GM23248 (cell line): ENCODE results near the gene DNAJC30. TPM values are rescaled to one million over a fixed set of nuclear protein-coding genes. Genes with fewer than 3 reads are reported as not detected.
"Not testable (repeated sequence)": the region's sequence is repeated elsewhere in the genome, so short reads cannot be mapped to it uniquely, and the experiment has no call there.

ENCODE experiments used
- DNase-seq: peaks from one replicate; pipeline ENCODE4 v3.0.0-alpha.2; 2015
- H2AFZ ChIP-seq: fragments of 200-600 bp; sonication (generic); 2 replicates; pipeline ENCODE4 v1.6.1; 2016; ENCODE audit warnings: antibody characterized with exemption
- H3F3A ChIP-seq: fragments of 200-600 bp; sonication (generic); 2 replicates; pipeline ENCODE4 v1.6.1; 2016; ENCODE audit warnings: mild to moderate bottlenecking, antibody characterized with exemption, mixed run types; ENCODE audit not compliant: insufficient read depth
- H3K27ac ChIP-seq: fragments of 200-600 bp; sonication (generic); 2 replicates; pipeline ENCODE4 v1.5.1; 2016; ENCODE audit warnings: mild to moderate bottlenecking
- H3K27me3 ChIP-seq: fragments of 200-600 bp; sonication (generic); replicated peaks from 2 replicates; pipeline ENCODE4 v1.6.1; 2016; ENCODE audit warnings: mild to moderate bottlenecking; ENCODE audit not compliant: insufficient read depth
- H3K36me3 ChIP-seq: fragments of 200-600 bp; sonication (generic); 2 replicates; pipeline ENCODE4 v1.6.1; 2016; ENCODE audit warnings: low read depth, mild to moderate bottlenecking
- H3K4me1 ChIP-seq: fragments of 200-600 bp; sonication (generic); 2 replicates; pipeline ENCODE4 v1.6.1; 2016; ENCODE audit warnings: mild to moderate bottlenecking; ENCODE audit not compliant: insufficient read depth
- H3K4me2 ChIP-seq: fragments of 200-600 bp; sonication (generic); one replicate; pipeline ENCODE4 v1.6.1; 2016; ENCODE audit warnings: mild to moderate bottlenecking; ENCODE audit not compliant: unreplicated experiment
- H3K4me3 ChIP-seq: fragments of 200-600 bp; sonication (generic); 2 replicates; pipeline ENCODE4 v1.5.1; 2016; ENCODE audit warnings: mild to moderate bottlenecking
- H3K79me2 ChIP-seq: fragments of 200-600 bp; sonication (generic); 2 replicates; pipeline ENCODE4 v1.6.1; 2016; ENCODE audit warnings: mild to moderate bottlenecking; ENCODE audit not compliant: insufficient read depth
- H3K9ac ChIP-seq: fragments of 200-600 bp; sonication (generic); 2 replicates; pipeline ENCODE4 v1.6.1; 2016; ENCODE audit warnings: mild to moderate bottlenecking
- H3K9me2 ChIP-seq: fragments of 200-600 bp; sonication (generic); 2 replicates; pipeline ENCODE4 v1.6.1; 2016; ENCODE audit warnings: mixed run types, mild to moderate bottlenecking, moderate library complexity; ENCODE audit not compliant: insufficient read depth
- H3K9me3 ChIP-seq: fragments of 200-600 bp; sonication (generic); one replicate; pipeline ENCODE4 v1.6.1; 2017; ENCODE audit warnings: low read depth
- H4K20me1 ChIP-seq: fragments of 200-600 bp; sonication (generic); 2 replicates; pipeline ENCODE4 v1.6.0; 2016; ENCODE audit not compliant: insufficient read depth
- EZH2 ChIP-seq: fragments of 200-600 bp; sonication (generic); IDR thresholded peaks from 2 replicates; pipeline ENCODE4 v1.6.1; 2018; ENCODE audit warnings: antibody characterized with exemption, mild to moderate bottlenecking; ENCODE audit not compliant: insufficient read depth, poor library complexity, severe bottlenecking
- EZH2phosphoT487 ChIP-seq: fragments of 200-600 bp; sonication (generic); IDR thresholded peaks from 2 replicates; pipeline ENCODE4 v1.6.1; 2018; ENCODE audit warnings: antibody characterized with exemption, moderate library complexity, mild to moderate bottlenecking, low read depth; ENCODE audit not compliant: insufficient read depth
- WGBS, 2 experiments: methylation state at CpG; one replicate each; pipeline ENCODE4 v1.1.6; 2015 to 2017; ENCODE audit warnings: low lambda C conversion rate in 2 of 2, low coverage in 1 of 2; ENCODE audit errors: missing lambda C conversion rate in 2 of 2; 5-methylcytosine and 5-hydroxymethylcytosine counted together
- in situ Hi-C: fragments of 300-500 bp; cut with MboI; formaldehyde crosslinking; loops from 2 replicates; pipeline ENCODE4 v1.15.0; 2020
- polyA plus RNA-seq: library from polyadenylated mRNA; unstranded; fragments of >200 nt; fragmentation: Nextera tagmentation; extraction: Ambion mirVana; gene quantifications from 2 replicates; pipeline ENCODE4 v1.2.1, GENCODE V29; 2016
- total RNA-seq: library from RNA; depleted of rRNA; stranded (reverse); fragments of >200 nt; shearing (Covaris generic); gene quantifications from 2 replicates; pipeline ENCODE4 v1.2.3, GENCODE V29; 2014

The DNAJC30 gene
- total and polyA plus RNA-seq, 2 experiments from 2014 or later, result 5.2 to 12.7 TPM

GRCh38 chr7:73680501-73680900 lies 2.8 kb downstream of the DNAJC30 start:
- TF ChIP-seq EZH2 (no peak), EZH2phosphoT487 (no peak)
- H3F3A ChIP-seq, result peaks cover under 1% of the 10 kb centered on the region; the same call in 1 of the 2 replicates
- H3K4me3 ChIP-seq, result 0 out of 2 replicates have a peak overlapping the region, but pooled peaks have one; percentile 100
- no peaks in the 10 kb centered on the region; the same call in 1 of the 2 replicates for H3K36me3 ChIP-seq
- no peaks in the 10 kb centered on the region for H3K27me3 ChIP-seq
- no peak overlapping the region for H2AFZ ChIP-seq
- H4K20me1 ChIP-seq, result no peaks in the 10 kb centered on the region; the same call in 1 of the 2 replicates
- H3K4me1 ChIP-seq, result peaks cover 12% of the 10 kb centered on the region
- no peak for DNase-seq
- no peaks in the 10 kb centered on the region for H3K9me3 ChIP-seq
- no peak overlapping the region for H3K9ac ChIP-seq
- H3K9me2 ChIP-seq, result no peaks in the 10 kb centered on the region
- H3K79me2 ChIP-seq, result peaks cover 64% of the 10 kb centered on the region
- 53 to 66% methylated on average over 7 of the region's 7 CpGs for WGBS, 2 experiments
- in situ Hi-C loops, result no loop called here
- H3K4me2 ChIP-seq, result peak overlapping the region; percentile 95
- no peak overlapping the region for H3K27ac ChIP-seq

- H3K36me3 ChIP-seq, result no peaks in the 10 kb centered on the region; the same call in 1 of the 2 replicates
- H3F3A ChIP-seq, result peaks cover 6% of the 10 kb centered on the region; the same call in 1 of the 2 replicates
- no peak overlapping the region for H3K9ac ChIP-seq
- H3K27me3 ChIP-seq, result no peaks in the 10 kb centered on the region
- no peaks in the 10 kb centered on the region; the same call in 1 of the 2 replicates for H4K20me1 ChIP-seq
- no peak overlapping the region for H3K27ac ChIP-seq
- no peak for DNase-seq
- WGBS, 2 experiments, result 97 to 98% methylated on average over 2 of the region's 2 CpGs
- H3K4me3 ChIP-seq, result no peak overlapping the region
- H2AFZ ChIP-seq, result no peak overlapping the region
- H3K9me3 ChIP-seq, result no peaks in the 10 kb centered on the region
- H3K4me2 ChIP-seq, result no peak overlapping the region
- no peaks in the 10 kb centered on the region for H3K9me2 ChIP-seq
- in situ Hi-C loops, result no loop called here
- TF ChIP-seq EZH2 (no peak), EZH2phosphoT487 (no peak)
- peaks cover 12% of the 10 kb centered on the region for H3K4me1 ChIP-seq
- peaks cover 56% of the 10 kb centered on the region for H3K79me2 ChIP-seq
Measured at GRCh38 chr7:73679709-73680108, 3.5 kb downstream of the DNAJC30 start.

- Histone ChIP-seq H2AFZ (no peak overlapping the region), H3K4me2 (no peak overlapping the region), H3K9ac (no peak overlapping the region), H3K27me3 (no peaks in the 10 kb centered on the region), H3K79me2 (peaks cover 48% of the 10 kb centered on the region), H3K9me3 (no peaks in the 10 kb centered on the region), H4K20me1 (no peaks in the 10 kb centered on the region; the same call in 1 of the 2 replicates), H3K4me1 (peaks cover 12% of the 10 kb centered on the region), H3K9me2 (no peaks in the 10 kb centered on the region), H3K4me3 (no peak overlapping the region), H3K27ac (no peak overlapping the region), H3F3A (peaks cover 6% of the 10 kb centered on the region; the same call in 1 of the 2 replicates), H3K36me3 (no peaks in the 10 kb centered on the region; the same call in 1 of the 2 replicates)
- no peak for DNase-seq
- in situ Hi-C loops, result no loop called here
- no peak for TF ChIP-seq EZH2phosphoT487
- TF ChIP-seq EZH2, result no peak
- WGBS, 2 experiments, result 88 to 89% methylated on average over 6 of the region's 6 CpGs
Measured at GRCh38 chr7:73678862-73679261, 4.4 kb downstream of the DNAJC30 start.

GRCh38 chr7:73676062-73676461 lies 7.2 kb downstream of the DNAJC30 start:
- H3F3A ChIP-seq, H3K4me3 ChIP-seq, H3K4me1 ChIP-seq, H2AFZ ChIP-seq, DNase-seq, H3K27me3 ChIP-seq, H4K20me1 ChIP-seq, H3K9ac ChIP-seq, H3K27ac ChIP-seq, H3K9me2 ChIP-seq, in situ Hi-C loops, H3K4me2 ChIP-seq, H3K9me3 ChIP-seq, H3K36me3 ChIP-seq: not testable (repeated sequence)
- peaks cover 24% of the 10 kb centered on the region for H3K79me2 ChIP-seq
- WGBS, 2 experiments, result 80 to 84% methylated on average over 9 of the region's 9 CpGs
